K562 (cell line): Measurements from ENCODE around the gene SRP9. TPM values are rescaled to one million over a fixed set of nuclear protein-coding genes. Genes with fewer than 3 reads are reported as not detected.

Source experiments
- ADNP ChIP-seq: fragments of 200-800 bp; sonication (Bioruptor generic); IDR thresholded peaks from 2 replicates; pipeline ENCODE4 v1.6.1; 2016; ENCODE audit warnings: missing genetic modification characterization, missing compliant biosample characterization
- CXXC5 ChIP-seq: fragments of 250-450 bp; sonication (Bioruptor Pico); IDR thresholded peaks from 2 replicates; pipeline ENCODE4 v1.8.0; 2022; ENCODE audit warnings: inconsistent platforms, mild to moderate bottlenecking, moderate library complexity
- KAT7 ChIP-seq: sonication (generic); formaldehyde crosslinking; IDR thresholded peaks from 2 replicates; pipeline ENCODE4 v1.8.0; 2022; ENCODE audit warnings: missing genetic modification reagents, mild to moderate bottlenecking, borderline replicate concordance
- KLF13 ChIP-seq: fragments of 450-650 bp; IDR thresholded peaks from 2 replicates; pipeline ENCODE4 v1.6.1; 2016; ENCODE audit warnings: missing genetic modification characterization, low read depth, mild to moderate bottlenecking, missing compliant biosample characterization, moderate library complexity, borderline replicate concordance
- SMARCB1 ChIP-seq: IDR thresholded peaks from 2 replicates; pipeline ENCODE4 v1.6.1; 2011; ENCODE audit warnings: improper control_type of control experiment, low read depth; ENCODE audit not compliant: insufficient read length
- ZFPM2 ChIP-seq: fragments of 250-450 bp; sonication (Bioruptor Pico); IDR thresholded peaks from 2 replicates; pipeline ENCODE4 v1.5.1; 2022; ENCODE audit warnings: mild to moderate bottlenecking
- ZNF695 ChIP-seq: fragments of 450-650 bp; formaldehyde crosslinking; IDR thresholded peaks from 2 replicates; pipeline ENCODE4 v1.4.0; 2020; ENCODE audit warnings: mild to moderate bottlenecking, moderate library complexity
- polyA plus RNA-seq, 8 experiments: library from polyadenylated mRNA; depleted of rRNA in 4 of 8; stranded (reverse) in 5 of 8; unstranded in 3 of 8; fragments of >200 nt; fragmentation: Nextera tagmentation in 2 of 8; fragmentation: Illumina TruSeq in 1 of 8; extraction: Ambion mirVana in 2 of 8; extraction: Trizol in 1 of 8; gene quantifications; 2 replicates each; pipeline versions ENCODE4 v1.2.1 to v1.2.3, GENCODE V29; 2011 to 2014; ENCODE audit warnings: inconsistent platforms in 1 of 8, missing spikeins in 1 of 8
- total RNA-seq, 7 experiments: library from RNA; depleted of rRNA in 6 of 7; stranded (reverse); fragments of >200 nt in 6 of 7; fragmentation: Illumina TruSeq in 2 of 7; extraction: Trizol in 2 of 7; gene quantifications; 2 replicates each; pipeline versions ENCODE4 v1.2.1 to v1.2.3, GENCODE V29; 2011 to 2021; ENCODE audit warnings: low replicate concordance in 1 of 7
- TF ChIP-seq, protein P1 (sequence below), 2 experiments: IDR thresholded peaks in 1 of 2; conservative IDR thresholded peaks in 1 of 2; 2 replicates each; pipeline ENCODE4 v1.6.1; 2016; ENCODE audit warnings: low read depth in 2 of 2, mild to moderate bottlenecking in 1 of 2, missing compliant biosample characterization in 1 of 2, missing genetic modification characterization in 1 of 2, moderate library complexity in 1 of 2
- TF ChIP-seq, protein P2 (sequence below): fragments of 250-450 bp; sonication (Bioruptor Pico); IDR thresholded peaks from 2 replicates; pipeline ENCODE4 v1.4.0; 2020; ENCODE audit warnings: mild to moderate bottlenecking, moderate library complexity, borderline replicate concordance
- TF ChIP-seq, protein P3 (sequence below): fragments of 450-650 bp; IDR thresholded peaks from 2 replicates; pipeline ENCODE4 v1.7.0; 2016; ENCODE audit warnings: borderline replicate concordance
- TF ChIP-seq, protein P4 (sequence below): sonication (generic); formaldehyde crosslinking; IDR thresholded peaks from 2 replicates; pipeline ENCODE4 v1.8.1; 2023; ENCODE audit warnings: missing genetic modification reagents, mild to moderate bottlenecking, borderline replicate concordance

SRP9 gene
- total and polyA plus RNA-seq, 9 of the 15 experiments (the other 6 are each of a cell fraction or from before 2014, with no cell fraction given): 273 to 1,892 (median 668) TPM

GRCh38 chr1:225754940-225755641 lies 22.5 kb upstream of the SRP9 start (continued):
- TF ChIP-seq, protein P1, sequence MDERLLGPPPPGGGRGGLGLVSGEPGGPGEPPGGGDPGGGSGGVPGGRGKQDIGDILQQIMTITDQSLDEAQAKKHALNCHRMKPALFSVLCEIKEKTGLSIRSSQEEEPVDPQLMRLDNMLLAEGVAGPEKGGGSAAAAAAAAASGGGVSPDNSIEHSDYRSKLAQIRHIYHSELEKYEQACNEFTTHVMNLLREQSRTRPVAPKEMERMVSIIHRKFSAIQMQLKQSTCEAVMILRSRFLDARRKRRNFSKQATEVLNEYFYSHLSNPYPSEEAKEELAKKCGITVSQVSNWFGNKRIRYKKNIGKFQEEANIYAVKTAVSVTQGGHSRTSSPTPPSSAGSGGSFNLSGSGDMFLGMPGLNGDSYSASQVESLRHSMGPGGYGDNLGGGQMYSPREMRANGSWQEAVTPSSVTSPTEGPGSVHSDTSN (CRISPR knock-in tag; IDR thresholded peaks at IDR 0.05; ENCODE audit: low read depth): no peak
- TF ChIP-seq, protein P1 (tag; conservative IDR thresholded peaks at IDR 0.05; ENCODE audit: low read depth): no peak
- peak; percentile 90; the same call in 1 of the 2 replicates for TF ChIP-seq ADNP (tag)
- no peak for TF ChIP-seq ZFPM2 (CRISPR knock-in tag)
- TF ChIP-seq ZNF695 (CRISPR knock-in tag): no peak
- no peak for TF ChIP-seq KAT7
- TF ChIP-seq, protein P2, sequence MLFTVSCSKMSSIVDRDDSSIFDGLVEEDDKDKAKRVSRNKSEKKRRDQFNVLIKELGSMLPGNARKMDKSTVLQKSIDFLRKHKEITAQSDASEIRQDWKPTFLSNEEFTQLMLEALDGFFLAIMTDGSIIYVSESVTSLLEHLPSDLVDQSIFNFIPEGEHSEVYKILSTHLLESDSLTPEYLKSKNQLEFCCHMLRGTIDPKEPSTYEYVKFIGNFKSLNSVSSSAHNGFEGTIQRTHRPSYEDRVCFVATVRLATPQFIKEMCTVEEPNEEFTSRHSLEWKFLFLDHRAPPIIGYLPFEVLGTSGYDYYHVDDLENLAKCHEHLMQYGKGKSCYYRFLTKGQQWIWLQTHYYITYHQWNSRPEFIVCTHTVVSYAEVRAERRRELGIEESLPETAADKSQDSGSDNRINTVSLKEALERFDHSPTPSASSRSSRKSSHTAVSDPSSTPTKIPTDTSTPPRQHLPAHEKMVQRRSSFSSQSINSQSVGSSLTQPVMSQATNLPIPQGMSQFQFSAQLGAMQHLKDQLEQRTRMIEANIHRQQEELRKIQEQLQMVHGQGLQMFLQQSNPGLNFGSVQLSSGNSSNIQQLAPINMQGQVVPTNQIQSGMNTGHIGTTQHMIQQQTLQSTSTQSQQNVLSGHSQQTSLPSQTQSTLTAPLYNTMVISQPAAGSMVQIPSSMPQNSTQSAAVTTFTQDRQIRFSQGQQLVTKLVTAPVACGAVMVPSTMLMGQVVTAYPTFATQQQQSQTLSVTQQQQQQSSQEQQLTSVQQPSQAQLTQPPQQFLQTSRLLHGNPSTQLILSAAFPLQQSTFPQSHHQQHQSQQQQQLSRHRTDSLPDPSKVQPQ: no peak
- TF ChIP-seq, protein P3, sequence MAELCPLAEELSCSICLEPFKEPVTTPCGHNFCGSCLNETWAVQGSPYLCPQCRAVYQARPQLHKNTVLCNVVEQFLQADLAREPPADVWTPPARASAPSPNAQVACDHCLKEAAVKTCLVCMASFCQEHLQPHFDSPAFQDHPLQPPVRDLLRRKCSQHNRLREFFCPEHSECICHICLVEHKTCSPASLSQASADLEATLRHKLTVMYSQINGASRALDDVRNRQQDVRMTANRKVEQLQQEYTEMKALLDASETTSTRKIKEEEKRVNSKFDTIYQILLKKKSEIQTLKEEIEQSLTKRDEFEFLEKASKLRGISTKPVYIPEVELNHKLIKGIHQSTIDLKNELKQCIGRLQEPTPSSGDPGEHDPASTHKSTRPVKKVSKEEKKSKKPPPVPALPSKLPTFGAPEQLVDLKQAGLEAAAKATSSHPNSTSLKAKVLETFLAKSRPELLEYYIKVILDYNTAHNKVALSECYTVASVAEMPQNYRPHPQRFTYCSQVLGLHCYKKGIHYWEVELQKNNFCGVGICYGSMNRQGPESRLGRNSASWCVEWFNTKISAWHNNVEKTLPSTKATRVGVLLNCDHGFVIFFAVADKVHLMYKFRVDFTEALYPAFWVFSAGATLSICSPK: no peak
- no peak for TF ChIP-seq SMARCB1
- peak; percentile 56 for TF ChIP-seq CXXC5 (CRISPR knock-in tag)
- TF ChIP-seq KLF13 (tag): no peak
- TF ChIP-seq, protein P4, sequence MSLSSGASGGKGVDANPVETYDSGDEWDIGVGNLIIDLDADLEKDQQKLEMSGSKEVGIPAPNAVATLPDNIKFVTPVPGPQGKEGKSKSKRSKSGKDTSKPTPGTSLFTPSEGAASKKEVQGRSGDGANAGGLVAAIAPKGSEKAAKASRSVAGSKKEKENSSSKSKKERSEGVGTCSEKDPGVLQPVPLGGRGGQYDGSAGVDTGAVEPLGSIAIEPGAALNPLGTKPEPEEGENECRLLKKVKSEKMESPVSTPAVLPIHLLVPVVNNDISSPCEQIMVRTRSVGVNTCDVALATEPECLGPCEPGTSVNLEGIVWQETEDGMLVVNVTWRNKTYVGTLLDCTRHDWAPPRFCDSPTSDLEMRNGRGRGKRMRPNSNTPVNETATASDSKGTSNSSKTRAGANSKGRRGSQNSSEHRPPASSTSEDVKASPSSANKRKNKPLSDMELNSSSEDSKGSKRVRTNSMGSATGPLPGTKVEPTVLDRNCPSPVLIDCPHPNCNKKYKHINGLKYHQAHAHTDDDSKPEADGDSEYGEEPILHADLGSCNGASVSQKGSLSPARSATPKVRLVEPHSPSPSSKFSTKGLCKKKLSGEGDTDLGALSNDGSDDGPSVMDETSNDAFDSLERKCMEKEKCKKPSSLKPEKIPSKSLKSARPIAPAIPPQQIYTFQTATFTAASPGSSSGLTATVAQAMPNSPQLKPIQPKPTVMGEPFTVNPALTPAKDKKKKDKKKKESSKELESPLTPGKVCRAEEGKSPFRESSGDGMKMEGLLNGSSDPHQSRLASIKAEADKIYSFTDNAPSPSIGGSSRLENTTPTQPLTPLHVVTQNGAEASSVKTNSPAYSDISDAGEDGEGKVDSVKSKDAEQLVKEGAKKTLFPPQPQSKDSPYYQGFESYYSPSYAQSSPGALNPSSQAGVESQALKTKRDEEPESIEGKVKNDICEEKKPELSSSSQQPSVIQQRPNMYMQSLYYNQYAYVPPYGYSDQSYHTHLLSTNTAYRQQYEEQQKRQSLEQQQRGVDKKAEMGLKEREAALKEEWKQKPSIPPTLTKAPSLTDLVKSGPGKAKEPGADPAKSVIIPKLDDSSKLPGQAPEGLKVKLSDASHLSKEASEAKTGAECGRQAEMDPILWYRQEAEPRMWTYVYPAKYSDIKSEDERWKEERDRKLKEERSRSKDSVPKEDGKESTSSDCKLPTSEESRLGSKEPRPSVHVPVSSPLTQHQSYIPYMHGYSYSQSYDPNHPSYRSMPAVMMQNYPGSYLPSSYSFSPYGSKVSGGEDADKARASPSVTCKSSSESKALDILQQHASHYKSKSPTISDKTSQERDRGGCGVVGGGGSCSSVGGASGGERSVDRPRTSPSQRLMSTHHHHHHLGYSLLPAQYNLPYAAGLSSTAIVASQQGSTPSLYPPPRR (CRISPR knock-in tag): no peak
